ENCODE results near the gene PSMD1. TPM values are rescaled to one million over a fixed set of nuclear protein-coding genes. Genes with fewer than 3 reads are reported as not detected.

The PSMD1 gene
- total and polyA plus RNA-seq, 4 donors = 30.1 to 91.1 (median 56.0) TPM

- Histone ChIP-seq H3K4me1 (ENCODE audit: control insufficient read depth in 5 of 5, insufficient read depth in 5 of 5, low read length in 5 of 5) (peaks cover 0 to 13% (median 7%) of the 10 kb centered on the region in 5 donors), H3K36me3 (ENCODE audit: control insufficient read depth in 4 of 4, insufficient read depth in 4 of 4, low read length in 4 of 4) (peaks cover 0 to 9% (median 3%) of the 10 kb centered on the region in 4 donors), H3K9ac (ENCODE audit: insufficient read depth in 1 of 2, low read length in 2 of 2) (no peak overlapping the region), H3K4me3 (no peak overlapping the region), H3K27ac (ENCODE audit: low read depth in 1 of 2, low read length in 1 of 2) (no peak overlapping the region), H3K27me3 (ENCODE audit: control insufficient read depth in 3 of 3, insufficient read depth in 3 of 3, low read length in 2 of 3) (no peaks in the 10 kb centered on the region), H3K9me3 (ENCODE audit: control insufficient read depth in 4 of 4, insufficient read depth in 3 of 4, low read length in 3 of 4) (no peaks in the 10 kb centered on the region)
- ATAC-seq (ENCODE audit: insufficient read depth, low FRiP score) (no peak), DNase-seq (no peak)
- TF ChIP-seq CTCF (IDR thresholded peaks at IDR 0.05; ENCODE audit: control extremely low read depth, extremely low read depth) = no peak
- 76 to 81% methylated on average over 4 of the region's 4 CpGs for WGBS, 2 donors
These were observed 144.8 kb downstream of the PSMD1 start for GRCh38 chr2:231201475-231201814.

GRCh38 chr2:231203087-231203486, 146.4 kb downstream of the PSMD1 start:
- no peak overlapping the region for H3K27ac ChIP-seq (ENCODE audit: low read depth in 1 of 2, low read length in 1 of 2)
- TF ChIP-seq CTCF (IDR thresholded peaks at IDR 0.05; ENCODE audit: control extremely low read depth, extremely low read depth) = no peak
- H3K36me3 ChIP-seq (ENCODE audit: control insufficient read depth in 4 of 4, insufficient read depth in 4 of 4, low read length in 4 of 4) = peaks cover 0 to 9% (median 3%) of the 10 kb centered on the region in 4 donors
- 94 to 97% methylated on average over 7 of the region's 7 CpGs for WGBS, 2 donors
- H3K9me3 ChIP-seq (ENCODE audit: control insufficient read depth in 4 of 4, insufficient read depth in 3 of 4, low read length in 3 of 4) = no peaks in the 10 kb centered on the region
- no peak overlapping the region for H3K4me3 ChIP-seq
- H3K4me1 ChIP-seq (ENCODE audit: control insufficient read depth in 5 of 5, insufficient read depth in 5 of 5, low read length in 5 of 5) = peaks cover 0 to 7% (median 5%) of the 10 kb centered on the region in 5 donors
- no peak overlapping the region for H3K9ac ChIP-seq (ENCODE audit: insufficient read depth in 1 of 2, low read length in 2 of 2)
- ATAC-seq (ENCODE audit: insufficient read depth, low FRiP score) (no peak), DNase-seq (no peak)
- no peaks in the 10 kb centered on the region for H3K27me3 ChIP-seq (ENCODE audit: control insufficient read depth in 3 of 3, insufficient read depth in 3 of 3, low read length in 2 of 3)

GRCh38 chr2:231204146-231204545, 147.5 kb downstream of the PSMD1 start:
- Histone ChIP-seq H3K27ac (ENCODE audit: low read depth in 1 of 2, low read length in 1 of 2) (no peak overlapping the region), H3K4me3 (no peak overlapping the region), H3K36me3 (ENCODE audit: control insufficient read depth in 4 of 4, insufficient read depth in 4 of 4, low read length in 4 of 4) (peaks cover 0 to 16% (median 7%) of the 10 kb centered on the region in 4 donors), H3K4me1 (ENCODE audit: control insufficient read depth in 5 of 5, insufficient read depth in 5 of 5, low read length in 5 of 5) (peaks cover 0 to 7% (median 2%) of the 10 kb centered on the region in 5 donors), H3K27me3 (ENCODE audit: control insufficient read depth in 3 of 3, insufficient read depth in 3 of 3, low read length in 2 of 3) (no peaks in the 10 kb centered on the region), H3K9ac (ENCODE audit: insufficient read depth in 1 of 2, low read length in 2 of 2) (no peak overlapping the region), H3K9me3 (ENCODE audit: control insufficient read depth in 4 of 4, insufficient read depth in 3 of 4, low read length in 3 of 4) (no peaks in the 10 kb centered on the region)
- DNase-seq (no peak), ATAC-seq (ENCODE audit: insufficient read depth, low FRiP score) (no peak)
- 93 to 94% methylated on average over 3 of the region's 3 CpGs for WGBS, 2 donors
- TF ChIP-seq CTCF (IDR thresholded peaks at IDR 0.05; ENCODE audit: control extremely low read depth, extremely low read depth) = no peak

- H3K4me3 ChIP-seq = no peak overlapping the region
- ATAC-seq (ENCODE audit: insufficient read depth, low FRiP score) (no peak), DNase-seq (no peak)
- peaks cover 0 to 18% (median 7%) of the 10 kb centered on the region in 4 donors for H3K36me3 ChIP-seq (ENCODE audit: control insufficient read depth in 4 of 4, insufficient read depth in 4 of 4, low read length in 4 of 4)
- H3K27ac ChIP-seq (ENCODE audit: low read depth in 1 of 2, low read length in 1 of 2) = no peak overlapping the region
- no peaks in the 10 kb centered on the region for H3K27me3 ChIP-seq (ENCODE audit: control insufficient read depth in 3 of 3, insufficient read depth in 3 of 3, low read length in 2 of 3)
- peaks cover 0 to 4% (median 0%) of the 10 kb centered on the region in 5 donors for H3K4me1 ChIP-seq (ENCODE audit: control insufficient read depth in 5 of 5, insufficient read depth in 5 of 5, low read length in 5 of 5)
- no peak overlapping the region for H3K9ac ChIP-seq (ENCODE audit: insufficient read depth in 1 of 2, low read length in 2 of 2)
- WGBS, 2 donors = 89 to 93% methylated on average over 5 of the region's 5 CpGs
- H3K9me3 ChIP-seq (ENCODE audit: control insufficient read depth in 4 of 4, insufficient read depth in 3 of 4, low read length in 3 of 4) = no peaks in the 10 kb centered on the region
- no peak for TF ChIP-seq CTCF (IDR thresholded peaks at IDR 0.05; ENCODE audit: control extremely low read depth, extremely low read depth)
These were observed 147.9 kb downstream of the PSMD1 start for GRCh38 chr2:231204581-231204980.

All from lung (tissue), 12 donors.